ENCODE measurements around the gene FAM110D.

GRCh38 chr1:26166719-26167281 lies 7.9 kb downstream of the FAM110D start:
- TF ChIP-seq CTCF (IDR thresholded peaks at IDR 0.05) (no peak), ZFX (IDR thresholded peaks at IDR 0.05; ENCODE audit: borderline replicate concordance) (no peak)
